Stimulated activated CD4-positive, alpha-beta T cell treated with anti-CD3 and anti-CD28 coated beads, TNF-alpha, amount 100 ng/mL, for 4 hours (primary cell): ENCODE results near the gene PMAIP1.

Experiments
- DNase-seq, 3 experiments: peaks; one replicate each; pipeline ENCODE4 v3.0.0-alpha.2; 2020; ENCODE audit warnings: low read depth in 3 of 3

PMAIP1 gene

DNA sequence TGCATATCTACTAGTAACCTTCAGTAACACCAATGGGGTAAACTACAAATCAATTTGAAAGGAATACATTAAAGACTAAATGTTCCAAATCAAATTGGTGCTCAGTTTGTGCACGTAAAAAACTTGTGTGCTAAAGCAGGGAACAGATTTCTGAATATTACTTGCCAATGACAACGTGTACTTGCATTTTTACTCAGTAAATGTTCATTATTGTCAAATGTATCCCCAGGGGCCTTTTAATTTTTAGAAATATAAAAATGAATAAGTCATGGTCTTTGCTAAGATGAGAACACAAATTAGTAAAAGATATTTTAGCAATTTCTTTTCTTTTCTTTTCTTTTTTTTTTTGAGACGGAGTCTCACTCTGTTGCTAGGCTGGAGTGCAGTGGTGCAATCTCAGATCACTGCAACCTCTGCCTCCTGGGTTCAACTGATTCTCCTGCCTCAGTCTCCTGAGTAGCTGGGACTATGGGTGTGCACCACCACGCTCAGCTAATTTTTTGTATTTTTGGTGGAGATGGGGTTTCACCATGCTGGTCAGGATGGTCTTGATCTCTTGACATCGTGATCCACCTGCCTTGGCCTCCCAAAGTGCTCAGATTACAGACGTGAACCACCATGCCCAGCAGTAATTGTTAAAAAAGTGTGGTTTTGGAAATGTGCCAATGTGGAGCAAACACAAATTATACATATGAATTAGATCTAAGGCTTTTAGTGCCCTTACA, 52.6 kb downstream of the PMAIP1 start:
- no peak for DNase-seq
